Lower leg skin (tissue), 3 donors: ENCODE results near the gene NSUN2.

Source experiments
- POLR2A ChIP-seq, 2 donors: fragments of 450-650 bp; IDR thresholded peaks; one replicate each; pipeline ENCODE4 v1.6.1; 2016 to 2017; ENCODE audit warnings: antibody characterized with exemption in 2 of 2, mild to moderate bottlenecking in 1 of 2, moderate library complexity in 1 of 2
- TF ChIP-seq, protein P1 (sequence below), 3 donors: fragments of 450-650 bp; IDR thresholded peaks; one replicate each; pipeline ENCODE4 v1.5.1; 2016; ENCODE audit warnings: antibody characterized with exemption in 3 of 3, mild to moderate bottlenecking in 3 of 3, moderate library complexity in 2 of 3

DNA sequence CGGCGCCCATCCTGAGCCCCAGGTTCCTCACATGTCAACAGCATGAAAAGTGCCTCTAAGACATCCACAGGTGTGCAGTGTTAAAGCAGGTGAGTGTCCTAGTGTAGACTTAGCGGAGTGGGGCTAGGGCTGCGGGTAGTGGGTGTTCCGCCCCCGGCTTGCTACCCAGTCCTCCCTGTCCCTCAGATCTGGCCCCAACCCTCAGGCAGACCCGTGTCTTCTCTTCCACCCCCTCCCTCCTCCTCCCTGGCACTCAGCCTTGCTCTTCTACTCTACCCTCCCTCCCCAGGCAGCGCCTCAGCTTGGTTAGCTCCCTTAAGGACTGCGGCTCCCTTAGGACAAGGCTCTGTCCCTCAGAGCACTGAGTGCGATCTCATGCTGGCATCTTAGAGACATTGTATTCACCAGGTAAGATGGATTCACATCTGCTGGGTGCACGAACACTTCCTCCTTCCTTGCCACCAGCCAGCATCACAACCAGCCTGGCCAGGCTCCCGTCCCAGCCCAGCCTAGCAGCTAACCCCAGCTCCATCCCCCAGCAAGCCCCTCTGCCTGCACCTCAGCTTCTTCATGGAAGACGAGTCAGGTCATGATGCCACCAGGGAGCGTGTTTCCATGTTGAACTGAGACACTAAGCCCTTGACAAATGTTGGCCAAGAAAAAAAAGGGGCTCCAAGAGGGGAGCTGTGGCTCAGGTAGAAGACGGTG lies 46.8 kb downstream of the NSUN2 start:
- TF ChIP-seq, protein P1, sequence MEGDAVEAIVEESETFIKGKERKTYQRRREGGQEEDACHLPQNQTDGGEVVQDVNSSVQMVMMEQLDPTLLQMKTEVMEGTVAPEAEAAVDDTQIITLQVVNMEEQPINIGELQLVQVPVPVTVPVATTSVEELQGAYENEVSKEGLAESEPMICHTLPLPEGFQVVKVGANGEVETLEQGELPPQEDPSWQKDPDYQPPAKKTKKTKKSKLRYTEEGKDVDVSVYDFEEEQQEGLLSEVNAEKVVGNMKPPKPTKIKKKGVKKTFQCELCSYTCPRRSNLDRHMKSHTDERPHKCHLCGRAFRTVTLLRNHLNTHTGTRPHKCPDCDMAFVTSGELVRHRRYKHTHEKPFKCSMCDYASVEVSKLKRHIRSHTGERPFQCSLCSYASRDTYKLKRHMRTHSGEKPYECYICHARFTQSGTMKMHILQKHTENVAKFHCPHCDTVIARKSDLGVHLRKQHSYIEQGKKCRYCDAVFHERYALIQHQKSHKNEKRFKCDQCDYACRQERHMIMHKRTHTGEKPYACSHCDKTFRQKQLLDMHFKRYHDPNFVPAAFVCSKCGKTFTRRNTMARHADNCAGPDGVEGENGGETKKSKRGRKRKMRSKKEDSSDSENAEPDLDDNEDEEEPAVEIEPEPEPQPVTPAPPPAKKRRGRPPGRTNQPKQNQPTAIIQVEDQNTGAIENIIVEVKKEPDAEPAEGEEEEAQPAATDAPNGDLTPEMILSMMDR (IDR thresholded peaks at IDR 0.05), result no peak
- no peak for TF ChIP-seq POLR2A (IDR thresholded peaks at IDR 0.05)
